Prostate gland (tissue), 2 donors: Measurements from ENCODE around the gene IGSF11. TPM values are rescaled to one million over a fixed set of nuclear protein-coding genes. Genes with fewer than 3 reads are reported as not detected.

Experiments used
- DNase-seq: peaks from one replicate; pipeline ENCODE4 v3.0.0-alpha.2; 2019; ENCODE audit warnings: low spot score
- H3K27ac ChIP-seq, 2 donors: fragments of 200-600 bp; sonication (generic); 2 replicates each; pipeline ENCODE4 v1.5.1; 2017 to 2019
- H3K27me3 ChIP-seq: fragments of 200-600 bp; sonication (generic); replicated peaks from 2 replicates; pipeline ENCODE4 v1.5.1; 2019; ENCODE audit not compliant: insufficient read depth
- H3K36me3 ChIP-seq, 2 donors: fragments of 200-600 bp; sonication (generic); 1 replicate in 1 of 2; 2 replicates in 1 of 2; pipeline versions ENCODE4 v1.5.1 to v1.8.1; 2017 to 2019
- H3K4me1 ChIP-seq: fragments of 200-600 bp; sonication (generic); replicated peaks from 2 replicates; pipeline ENCODE4 v1.5.1; 2019
- H3K4me3 ChIP-seq, 2 donors: fragments of 200-600 bp; sonication (generic); 2 replicates each; pipeline ENCODE4 v1.5.1; 2017 to 2019
- H3K9me3 ChIP-seq: fragments of 200-600 bp; sonication (generic); 2 replicates; pipeline ENCODE4 v1.5.1; 2017
- CTCF ChIP-seq, 4 experiments: fragments of 200-600 bp in 2 of 4; fragments of 450-650 bp in 2 of 4; sonication (generic) in 2 of 4; IDR thresholded peaks; 1 replicate in 3 of 4; 2 replicates in 1 of 4; pipeline ENCODE4 v1.5.1; 2016 to 2019; ENCODE audit warnings: antibody characterized with exemption in 4 of 4, mild to moderate bottlenecking in 2 of 4, moderate library complexity in 2 of 4
- POLR2A ChIP-seq: fragments of 450-650 bp; IDR thresholded peaks from one replicate; pipeline ENCODE4 v1.6.1; 2016; ENCODE audit warnings: antibody characterized with exemption, mild to moderate bottlenecking
- POLR2AphosphoS5 ChIP-seq: sonication (generic); formaldehyde crosslinking; IDR thresholded peaks from one replicate; pipeline ENCODE4 v1.6.1; 2017; ENCODE audit warnings: antibody characterized with exemption
- WGBS: methylation state at CpG from one replicate; pipeline ENCODE4 v1.1.5; 2018; 5-methylcytosine and 5-hydroxymethylcytosine counted together
- intact Hi-C: fragments of 100-400 bp; cut with DNase I; formaldehyde crosslinking; loops from one replicate; pipeline ENCODE4 v1.14.2; 2022
- total RNA-seq, 2 donors: library from RNA; depleted of rRNA; stranded (reverse); fragments of >200 nt; gene quantifications; one replicate each; pipeline ENCODE4 v1.1.0, GENCODE V29; 2016

IGSF11 gene
- total RNA-seq, 2 donors from 2014 or later: 0.46 to 30.9 TPM

GRCh38 chr3:118938183-118938961 is 96.3 kb downstream of the IGSF11 start:
- no peak for TF ChIP-seq POLR2A
- H3K4me3 ChIP-seq: no peak overlapping the region
- no peak for DNase-seq
- no peaks in the 10 kb centered on the region for H3K9me3 ChIP-seq
- H3K27ac ChIP-seq: no peak overlapping the region
- H3K4me1 ChIP-seq: no peaks in the 10 kb centered on the region
- H3K36me3 ChIP-seq: no peaks in the 10 kb centered on the region
- WGBS: 79% methylated on average over 5 of the region's 5 CpGs
- H3K27me3 ChIP-seq: no peaks in the 10 kb centered on the region
- intact Hi-C loops: no loop called here

GRCh38 chr3:118936811-118937210 is 97.8 kb downstream of the IGSF11 start:
- Histone ChIP-seq H3K27ac (no peak overlapping the region), H3K4me3 (no peak overlapping the region), H3K4me1 (no peaks in the 10 kb centered on the region), H3K27me3 (no peaks in the 10 kb centered on the region), H3K9me3 (no peaks in the 10 kb centered on the region), H3K36me3 (no peaks in the 10 kb centered on the region)
- 55% methylated on average over 1 of the region's 1 CpG for WGBS
- intact Hi-C loops: no loop called here
- no peak for DNase-seq
- TF ChIP-seq POLR2A: no peak
- no peak for TF ChIP-seq CTCF (IDR thresholded peaks at IDR 0.05)
- TF ChIP-seq POLR2AphosphoS5: no peak

- H3K4me3 ChIP-seq: no peak overlapping the region
- 82% methylated on average over 5 of the region's 5 CpGs for WGBS
- no peaks in the 10 kb centered on the region for H3K36me3 ChIP-seq
- no peaks in the 10 kb centered on the region for H3K4me1 ChIP-seq
- intact Hi-C loops: no loop called here
- H3K27ac ChIP-seq: no peak overlapping the region
- no peaks in the 10 kb centered on the region for H3K9me3 ChIP-seq
- TF ChIP-seq POLR2AphosphoS5 (no peak), POLR2A (no peak), CTCF (IDR thresholded peaks at IDR 0.05) (no peak)
- no peak for DNase-seq
- H3K27me3 ChIP-seq: no peaks in the 10 kb centered on the region
These were observed 101.7 kb downstream of the IGSF11 start for GRCh38 chr3:118932822-118933558.

GRCh38 chr3:118931996-118932395 is 102.7 kb downstream of the IGSF11 start:
- Histone ChIP-seq H3K36me3 (no peaks in the 10 kb centered on the region), H3K9me3 (no peaks in the 10 kb centered on the region), H3K27me3 (no peaks in the 10 kb centered on the region), H3K4me1 (no peaks in the 10 kb centered on the region), H3K27ac (no peak overlapping the region), H3K4me3 (no peak overlapping the region)
- 97% methylated on average over 2 of the region's 2 CpGs for WGBS
- TF ChIP-seq CTCF (IDR thresholded peaks at IDR 0.05) (no peak), POLR2A (no peak), POLR2AphosphoS5 (no peak)
- intact Hi-C loops: no loop called here
- DNase-seq: no peak

- 86% methylated on average over 6 of the region's 6 CpGs for WGBS
- intact Hi-C loops: no loop called here
- H3K4me3 ChIP-seq: no peak overlapping the region
- TF ChIP-seq CTCF (IDR thresholded peaks at IDR 0.05) (no peak), POLR2AphosphoS5 (no peak), POLR2A (no peak)
- no peaks in the 10 kb centered on the region for H3K27me3 ChIP-seq
- no peak overlapping the region for H3K27ac ChIP-seq
- H3K9me3 ChIP-seq: no peaks in the 10 kb centered on the region
- no peak for DNase-seq
- no peaks in the 10 kb centered on the region for H3K36me3 ChIP-seq
- H3K4me1 ChIP-seq: no peaks in the 10 kb centered on the region
These were observed 107.2 kb downstream of the IGSF11 start for GRCh38 chr3:118927449-118927848.
